Transverse colon (tissue), 4 donors: ENCODE results near the gene ADAMTS6.

Experiments used
- EP300 ChIP-seq: sonication (generic); formaldehyde crosslinking; IDR thresholded peaks from one replicate; pipeline ENCODE4 v1.6.1; 2017; ENCODE audit warnings: antibody characterized with exemption, low read depth
- POLR2A ChIP-seq: fragments of 450-650 bp; IDR thresholded peaks from one replicate; pipeline ENCODE4 v1.6.1; 2016; ENCODE audit warnings: antibody characterized with exemption, mild to moderate bottlenecking, moderate library complexity
- POLR2AphosphoS5 ChIP-seq, 3 donors: sonication (generic); formaldehyde crosslinking; IDR thresholded peaks; one replicate each; pipeline ENCODE4 v1.6.1; 2016; ENCODE audit warnings: antibody characterized with exemption in 3 of 3
- TF ChIP-seq, protein P1 (sequence below), 5 experiments: fragments of 200-600 bp in 3 of 5; fragments of 450-650 bp in 2 of 5; sonication (generic) in 3 of 5; IDR thresholded peaks; 1 replicate in 2 of 5; 2 replicates in 3 of 5; pipeline ENCODE4 v1.5.1; 2016 to 2017; ENCODE audit warnings: antibody characterized with exemption in 5 of 5, inconsistent platforms in 3 of 5, mild to moderate bottlenecking in 2 of 5, moderate library complexity in 1 of 5

DNA sequence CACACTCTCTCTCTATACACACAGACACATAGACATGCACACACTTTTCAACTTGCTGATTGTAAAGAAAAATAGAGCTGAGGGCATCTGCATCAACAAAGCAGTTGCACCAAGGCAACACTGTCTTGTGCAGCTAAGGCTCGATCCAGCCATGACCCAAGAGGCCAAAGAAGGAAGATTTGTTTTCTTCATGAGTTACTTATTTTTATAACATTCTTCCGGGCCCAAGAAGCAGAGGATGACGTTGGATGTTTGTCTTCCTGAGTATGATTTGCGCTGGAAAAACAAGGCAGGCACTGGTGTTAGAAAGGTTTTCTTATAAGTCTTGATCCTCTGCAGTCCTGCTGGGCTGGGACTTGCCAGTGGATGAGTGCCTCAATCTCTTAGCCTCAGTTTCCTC, 344.1 kb downstream of the ADAMTS6 start:
- TF ChIP-seq EP300 (no peak), POLR2AphosphoS5 (IDR thresholded peaks at IDR 0.05) (no peak), POLR2A (no peak)
- TF ChIP-seq, protein P1, sequence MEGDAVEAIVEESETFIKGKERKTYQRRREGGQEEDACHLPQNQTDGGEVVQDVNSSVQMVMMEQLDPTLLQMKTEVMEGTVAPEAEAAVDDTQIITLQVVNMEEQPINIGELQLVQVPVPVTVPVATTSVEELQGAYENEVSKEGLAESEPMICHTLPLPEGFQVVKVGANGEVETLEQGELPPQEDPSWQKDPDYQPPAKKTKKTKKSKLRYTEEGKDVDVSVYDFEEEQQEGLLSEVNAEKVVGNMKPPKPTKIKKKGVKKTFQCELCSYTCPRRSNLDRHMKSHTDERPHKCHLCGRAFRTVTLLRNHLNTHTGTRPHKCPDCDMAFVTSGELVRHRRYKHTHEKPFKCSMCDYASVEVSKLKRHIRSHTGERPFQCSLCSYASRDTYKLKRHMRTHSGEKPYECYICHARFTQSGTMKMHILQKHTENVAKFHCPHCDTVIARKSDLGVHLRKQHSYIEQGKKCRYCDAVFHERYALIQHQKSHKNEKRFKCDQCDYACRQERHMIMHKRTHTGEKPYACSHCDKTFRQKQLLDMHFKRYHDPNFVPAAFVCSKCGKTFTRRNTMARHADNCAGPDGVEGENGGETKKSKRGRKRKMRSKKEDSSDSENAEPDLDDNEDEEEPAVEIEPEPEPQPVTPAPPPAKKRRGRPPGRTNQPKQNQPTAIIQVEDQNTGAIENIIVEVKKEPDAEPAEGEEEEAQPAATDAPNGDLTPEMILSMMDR (IDR thresholded peaks at IDR 0.05): no peak
